Left forelimb (tissue), 1 donor: ENCODE data around the gene HEPACAM.

ENCODE experiments used
- DNase-seq: peaks from one replicate; pipeline ENCODE4 v3.0.0-alpha.2; 2018; ENCODE audit warnings: low spot score

HEPACAM gene

GRCh38 chr11:124942466-124943253 is 6.8 kb upstream of the HEPACAM start:
- no peak for DNase-seq

GRCh38 chr11:124941703-124942102 is 5.9 kb upstream of the HEPACAM start:
- no peak for DNase-seq

- DNase-seq = no peak
Measured at GRCh38 chr11:124938970-124939369, 3.1 kb upstream of the HEPACAM start.

GRCh38 chr11:124938206-124938765 is 2.4 kb upstream of the HEPACAM start:
- DNase-seq = no peak

- no peak for DNase-seq
Measured at GRCh38 chr11:124937336-124937935, 1.6 kb upstream of the HEPACAM start.

- DNase-seq = no peak
Measured at GRCh38 chr11:124934862-124935547, 842 bp downstream of the HEPACAM start.

- no peak for DNase-seq
Measured at GRCh38 chr11:124930799-124931198, 5.0 kb downstream of the HEPACAM start.

GRCh38 chr11:124928942-124929665 is 6.7 kb downstream of the HEPACAM start:
- no peak for DNase-seq

- no peak for DNase-seq
Measured at GRCh38 chr11:124923296-124923695, 12.6 kb downstream of the HEPACAM start.

GRCh38 chr11:124922831-124923230 is 13.0 kb downstream of the HEPACAM start:
- DNase-seq = no peak

- peak; percentile 85 for DNase-seq
Measured at GRCh38 chr11:124920870-124921609, 14.8 kb downstream of the HEPACAM start.

- no peak for DNase-seq
Measured at GRCh38 chr11:124920356-124920755, 15.5 kb downstream of the HEPACAM start.

GRCh38 chr11:124919898-124920297 is 15.9 kb downstream of the HEPACAM start:
- DNase-seq = no peak

- DNase-seq = no peak
Measured at GRCh38 chr11:124918950-124919349, 16.9 kb downstream of the HEPACAM start, which contains the start of gene HEPN1. Gene HEPN1 (plus strand): TSS chr11:124919250.

GRCh38 chr11:124917115-124917637 is 18.7 kb downstream of the HEPACAM start:
- DNase-seq = no peak

GRCh38 chr11:124916370-124916710 is 19.5 kb downstream of the HEPACAM start:
- no peak for DNase-seq

GRCh38 chr11:124915541-124916369 is 20.1 kb downstream of the HEPACAM start:
- DNase-seq = no peak

- no peak for DNase-seq
Measured at GRCh38 chr11:124902616-124903015, 33.2 kb downstream of the HEPACAM start.

- DNase-seq = peak; percentile 37
Measured at GRCh38 chr11:124900464-124900863, 35.4 kb downstream of the HEPACAM start.
